Esophagus mucosa (tissue), 1 donor: Measurements from ENCODE around the gene TMEM45A. TPM values are rescaled to one million over a fixed set of nuclear protein-coding genes. Genes with fewer than 3 reads are reported as not detected.
"Not testable (repeated sequence)": the region's sequence is repeated elsewhere in the genome, so short reads cannot be mapped to it uniquely, and the experiment has no call there.

Experiments
- ATAC-seq: fragments of 200-7000 bp; cut with Tn5 transposase; one replicate; pipeline ENCODE4 v1.9.1; 2020
- total RNA-seq: library from RNA; stranded (reverse); gene quantifications from one replicate; pipeline ENCODE4 v1.2.4, GENCODE V29; 2023
- donor health status: DM: yes; HTN: yes; CAD: no.

Gene TMEM45A
- total RNA-seq, 1 donor from 2014 or later, result 13.6 TPM

- ATAC-seq, result no peak
Observed at GRCh38 chr3:100486808-100487207, 5.6 kb upstream of the TMEM45A start.

GRCh38 chr3:100489118-100489517, 3.3 kb upstream of the TMEM45A start:
- ATAC-seq, result no peak

GRCh38 chr3:100496711-100497261, 4.4 kb downstream of the TMEM45A start:
- no peak for ATAC-seq

- no peak for ATAC-seq
Observed at GRCh38 chr3:100499651-100500050, 7.2 kb downstream of the TMEM45A start.

- no peak for ATAC-seq
Observed at GRCh38 chr3:100500320-100500880, 8.0 kb downstream of the TMEM45A start.

- ATAC-seq, result no peak
Observed at GRCh38 chr3:100503448-100503847, 11.0 kb downstream of the TMEM45A start.

- ATAC-seq, result no peak
Observed at GRCh38 chr3:100506355-100506754, 13.9 kb downstream of the TMEM45A start.

- not testable (repeated sequence) for ATAC-seq
Observed at GRCh38 chr3:100509818-100510217, 17.4 kb downstream of the TMEM45A start.

GRCh38 chr3:100516232-100516631, 23.8 kb downstream of the TMEM45A start:
- ATAC-seq, result no peak

GRCh38 chr3:100516838-100517237, 24.4 kb downstream of the TMEM45A start:
- no peak for ATAC-seq

- no peak for ATAC-seq
Observed at GRCh38 chr3:100517276-100517675, 24.9 kb downstream of the TMEM45A start.

- no peak for ATAC-seq
Observed at GRCh38 chr3:100518244-100518643, 25.8 kb downstream of the TMEM45A start.

- peak; percentile 52 for ATAC-seq
Observed at GRCh38 chr3:100518983-100519382, 26.6 kb downstream of the TMEM45A start.

- peak; percentile 62 for ATAC-seq
Observed at GRCh38 chr3:100521439-100521845, 29.0 kb downstream of the TMEM45A start.

GRCh38 chr3:100522125-100522524, 29.7 kb downstream of the TMEM45A start:
- ATAC-seq, result no peak

GRCh38 chr3:100523050-100523760, 30.8 kb downstream of the TMEM45A start:
- ATAC-seq, result peak; percentile 83

GRCh38 chr3:100525753-100526612, 33.6 kb downstream of the TMEM45A start:
- ATAC-seq, result peak; percentile 92

- ATAC-seq, result no peak
Observed at GRCh38 chr3:100526613-100527346, 34.4 kb downstream of the TMEM45A start.

- no peak for ATAC-seq
Observed at GRCh38 chr3:100527347-100527735, 34.9 kb downstream of the TMEM45A start.

- ATAC-seq, result no peak
Observed at GRCh38 chr3:100531093-100531492, 38.7 kb downstream of the TMEM45A start.

- no peak for ATAC-seq
Observed at GRCh38 chr3:100532411-100532810, 40.0 kb downstream of the TMEM45A start.

- ATAC-seq, result no peak
Observed at GRCh38 chr3:100533176-100533575, 40.8 kb downstream of the TMEM45A start.

GRCh38 chr3:100535610-100535943, 43.2 kb downstream of the TMEM45A start:
- no peak for ATAC-seq
